Ramos (cell line): ENCODE data around the gene PTPRM.

Experiments used
- in situ Hi-C: fragments of 300-500 bp; cut with MboI; formaldehyde crosslinking; loops from one replicate; pipeline ENCODE4 v1.14.3; 2022; ENCODE audit warnings: low sequenced_read_pairs; ENCODE audit not compliant: unreplicated experiment

The PTPRM gene

GRCh38 chr18:7748251-7749007, 181.3 kb downstream of the PTPRM start:
- in situ Hi-C loops, result no loop called here

GRCh38 chr18:7749008-7749405, 181.9 kb downstream of the PTPRM start:
- in situ Hi-C loops, result no loop called here

- in situ Hi-C loops, result no loop called here
These were observed 182.4 kb downstream of the PTPRM start for GRCh38 chr18:7749510-7749981.

- in situ Hi-C loops, result no loop called here
These were observed 183.1 kb downstream of the PTPRM start for GRCh38 chr18:7750095-7750663.

GRCh38 chr18:7750966-7751365, 183.8 kb downstream of the PTPRM start:
- in situ Hi-C loops, result no loop called here

- in situ Hi-C loops, result no loop called here
These were observed 187.1 kb downstream of the PTPRM start for GRCh38 chr18:7754258-7754657.

- in situ Hi-C loops, result no loop called here
These were observed 187.6 kb downstream of the PTPRM start for GRCh38 chr18:7754725-7755181.

GRCh38 chr18:7755753-7756475, 188.8 kb downstream of the PTPRM start:
- in situ Hi-C loops, result no loop called here

- in situ Hi-C loops, result no loop called here
These were observed 190.1 kb downstream of the PTPRM start for GRCh38 chr18:7757175-7757574.

GRCh38 chr18:7758764-7759163, 191.6 kb downstream of the PTPRM start:
- in situ Hi-C loops, result no loop called here

GRCh38 chr18:7760967-7761948, 194.1 kb downstream of the PTPRM start:
- in situ Hi-C loops, result no loop called here

- in situ Hi-C loops, result no loop called here
These were observed 197.3 kb downstream of the PTPRM start for GRCh38 chr18:7764405-7764804.

- in situ Hi-C loops, result no loop called here
These were observed 199.2 kb downstream of the PTPRM start for GRCh38 chr18:7766346-7766745.

GRCh38 chr18:7766817-7767216, 199.7 kb downstream of the PTPRM start:
- in situ Hi-C loops, result no loop called here

- in situ Hi-C loops, result no loop called here
These were observed 203.8 kb downstream of the PTPRM start for GRCh38 chr18:7770908-7771307.

- in situ Hi-C loops, result no loop called here
These were observed 205.4 kb downstream of the PTPRM start for GRCh38 chr18:7772510-7772888.

- in situ Hi-C loops, result no loop called here
These were observed 205.8 kb downstream of the PTPRM start for GRCh38 chr18:7772951-7773350.

- in situ Hi-C loops, result no loop called here
These were observed 208.0 kb downstream of the PTPRM start for GRCh38 chr18:7775128-7775527.

- in situ Hi-C loops, result no loop called here
These were observed 208.7 kb downstream of the PTPRM start for GRCh38 chr18:7775843-7776242.

- in situ Hi-C loops, result no loop called here
These were observed 211.1 kb downstream of the PTPRM start for GRCh38 chr18:7778181-7778580.
